HEK293 (cell line): ENCODE results near the gene RPP30.

Experiments
- CTCF ChIP-seq: fragments of 450-650 bp; formaldehyde crosslinking; IDR thresholded peaks from 2 replicates; pipeline ENCODE4 v1.5.1; 2016; ENCODE audit warnings: missing biosample characterization, missing genetic modification characterization
- FEZF1 ChIP-seq: fragments of 450-650 bp; formaldehyde crosslinking; IDR thresholded peaks from 2 replicates; pipeline ENCODE4 v1.5.1; 2016; ENCODE audit warnings: missing biosample characterization, missing genetic modification characterization
- KLF1 ChIP-seq: fragments of 450-650 bp; formaldehyde crosslinking; IDR thresholded peaks from 2 replicates; pipeline ENCODE4 v1.5.1; 2016; ENCODE audit warnings: missing biosample characterization, missing genetic modification characterization
- KLF10 ChIP-seq: fragments of 450-650 bp; IDR thresholded peaks from 2 replicates; pipeline ENCODE4 v1.5.1; 2018; ENCODE audit warnings: missing biosample characterization, mild to moderate bottlenecking, missing genetic modification characterization
- ZNF121 ChIP-seq: fragments of 450-650 bp; formaldehyde crosslinking; IDR thresholded peaks from 2 replicates; pipeline ENCODE4 v1.5.1; 2016; ENCODE audit warnings: missing biosample characterization, missing genetic modification characterization
- ZNF221 ChIP-seq: fragments of 450-650 bp; formaldehyde crosslinking; IDR thresholded peaks from 2 replicates; pipeline ENCODE4 v1.5.1; 2017; ENCODE audit warnings: missing biosample characterization, missing genetic modification characterization, borderline replicate concordance
- ZNF23 ChIP-seq: fragments of 450-650 bp; formaldehyde crosslinking; IDR thresholded peaks from 2 replicates; pipeline ENCODE4 v1.5.1; 2016; ENCODE audit warnings: missing biosample characterization, missing genetic modification characterization, borderline replicate concordance
- ZNF530 ChIP-seq: fragments of 450-650 bp; formaldehyde crosslinking; IDR thresholded peaks from 2 replicates; pipeline ENCODE4 v1.5.1; 2016; ENCODE audit warnings: low read depth, missing biosample characterization, missing genetic modification characterization
- ZNF544 ChIP-seq: fragments of 450-650 bp; formaldehyde crosslinking; IDR thresholded peaks from 2 replicates; pipeline ENCODE4 v1.5.0; 2017; ENCODE audit warnings: missing biosample characterization, missing genetic modification characterization
- ZNF626 ChIP-seq: fragments of 450-650 bp; sonication (Bioruptor Pico); formaldehyde crosslinking; IDR thresholded peaks from 2 replicates; pipeline ENCODE4 v1.5.1; 2018; ENCODE audit warnings: missing biosample characterization, missing genetic modification characterization, inconsistent platforms
- ZNF76 ChIP-seq: fragments of 450-650 bp; formaldehyde crosslinking; IDR thresholded peaks from 2 replicates; pipeline ENCODE4; 2016; ENCODE audit warnings: low read depth, missing biosample characterization, missing genetic modification characterization, borderline replicate concordance
- ZSCAN23 ChIP-seq: fragments of 450-650 bp; formaldehyde crosslinking; IDR thresholded peaks from 2 replicates; pipeline ENCODE4 v1.5.1; 2016; ENCODE audit warnings: missing biosample characterization, missing genetic modification characterization
- TF ChIP-seq, protein P1 (sequence below): fragments of 450-650 bp; formaldehyde crosslinking; IDR thresholded peaks from 2 replicates; pipeline ENCODE4 v1.5.1; 2016; ENCODE audit warnings: missing biosample characterization, missing genetic modification characterization, borderline replicate concordance
- TF ChIP-seq, protein P2 (sequence below): fragments of 450-650 bp; formaldehyde crosslinking; IDR thresholded peaks from 2 replicates; pipeline ENCODE4 v1.5.1; 2016; ENCODE audit warnings: missing biosample characterization, missing genetic modification characterization

DNA sequence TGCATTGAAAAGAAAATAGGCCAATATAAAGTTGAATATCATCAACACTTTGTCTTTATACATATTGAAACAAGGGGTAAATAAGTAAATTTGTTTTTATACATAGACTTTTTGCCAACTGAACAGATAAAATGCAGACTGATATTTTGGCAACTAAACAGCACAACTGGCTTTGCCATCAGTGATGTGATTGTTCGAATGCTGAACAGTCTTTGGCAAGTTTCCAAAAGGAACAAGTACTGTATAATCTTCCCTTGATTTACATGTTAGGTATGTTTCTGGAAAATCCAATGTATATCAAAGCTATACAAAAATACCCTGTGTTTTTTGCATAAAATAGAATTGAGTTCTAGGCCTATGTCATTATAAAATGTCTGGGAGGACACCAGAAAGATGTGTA, 67.3 kb downstream of the RPP30 start:
- TF ChIP-seq CTCF (tag by site-specific recombination) (no peak), ZNF221 (no peak), ZSCAN23 (no peak), ZNF626 (no peak), ZNF121 (tag by site-specific recombination) (no peak), ZNF23 (tag by site-specific recombination) (no peak), KLF1 (no peak), KLF10 (tag by site-specific recombination) (no peak), ZNF544 (tag by site-specific recombination) (no peak), FEZF1 (no peak), ZNF530 (tag by site-specific recombination) (no peak), ZNF76 (tag by site-specific recombination) (no peak)
- TF ChIP-seq, protein P1, sequence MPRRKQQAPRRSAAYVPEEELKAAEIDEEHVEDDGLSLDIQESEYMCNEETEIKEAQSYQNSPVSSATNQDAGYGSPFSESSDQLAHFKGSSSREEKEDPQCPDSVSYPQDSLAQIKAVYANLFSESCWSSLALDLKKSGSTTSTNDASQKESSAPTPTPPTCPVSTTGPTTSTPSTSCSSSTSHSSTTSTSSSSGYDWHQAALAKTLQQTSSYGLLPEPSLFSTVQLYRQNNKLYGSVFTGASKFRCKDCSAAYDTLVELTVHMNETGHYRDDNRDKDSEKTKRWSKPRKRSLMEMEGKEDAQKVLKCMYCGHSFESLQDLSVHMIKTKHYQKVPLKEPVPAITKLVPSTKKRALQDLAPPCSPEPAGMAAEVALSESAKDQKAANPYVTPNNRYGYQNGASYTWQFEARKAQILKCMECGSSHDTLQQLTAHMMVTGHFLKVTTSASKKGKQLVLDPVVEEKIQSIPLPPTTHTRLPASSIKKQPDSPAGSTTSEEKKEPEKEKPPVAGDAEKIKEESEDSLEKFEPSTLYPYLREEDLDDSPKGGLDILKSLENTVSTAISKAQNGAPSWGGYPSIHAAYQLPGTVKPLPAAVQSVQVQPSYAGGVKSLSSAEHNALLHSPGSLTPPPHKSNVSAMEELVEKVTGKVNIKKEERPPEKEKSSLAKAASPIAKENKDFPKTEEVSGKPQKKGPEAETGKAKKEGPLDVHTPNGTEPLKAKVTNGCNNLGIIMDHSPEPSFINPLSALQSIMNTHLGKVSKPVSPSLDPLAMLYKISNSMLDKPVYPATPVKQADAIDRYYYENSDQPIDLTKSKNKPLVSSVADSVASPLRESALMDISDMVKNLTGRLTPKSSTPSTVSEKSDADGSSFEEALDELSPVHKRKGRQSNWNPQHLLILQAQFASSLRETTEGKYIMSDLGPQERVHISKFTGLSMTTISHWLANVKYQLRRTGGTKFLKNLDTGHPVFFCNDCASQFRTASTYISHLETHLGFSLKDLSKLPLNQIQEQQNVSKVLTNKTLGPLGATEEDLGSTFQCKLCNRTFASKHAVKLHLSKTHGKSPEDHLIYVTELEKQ (tag by site-specific recombination): no peak
- TF ChIP-seq, protein P2, sequence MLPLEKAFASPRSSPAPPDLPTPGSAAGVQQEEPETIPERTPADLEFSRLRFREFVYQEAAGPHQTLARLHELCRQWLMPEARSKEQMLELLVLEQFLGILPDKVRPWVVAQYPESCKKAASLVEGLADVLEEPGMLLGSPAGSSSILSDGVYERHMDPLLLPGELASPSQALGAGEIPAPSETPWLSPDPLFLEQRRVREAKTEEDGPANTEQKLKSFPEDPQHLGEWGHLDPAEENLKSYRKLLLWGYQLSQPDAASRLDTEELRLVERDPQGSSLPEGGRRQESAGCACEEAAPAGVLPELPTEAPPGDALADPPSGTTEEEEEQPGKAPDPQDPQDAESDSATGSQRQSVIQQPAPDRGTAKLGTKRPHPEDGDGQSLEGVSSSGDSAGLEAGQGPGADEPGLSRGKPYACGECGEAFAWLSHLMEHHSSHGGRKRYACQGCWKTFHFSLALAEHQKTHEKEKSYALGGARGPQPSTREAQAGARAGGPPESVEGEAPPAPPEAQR (tag by site-specific recombination): no peak
